Forelimb muscle (tissue), 1 donor: ENCODE measurements around the gene ZFPL1. TPM values are rescaled to one million over a fixed set of nuclear protein-coding genes. Genes with fewer than 3 reads are reported as not detected.

Experiments used
- DNase-seq: peaks from one replicate; pipeline ENCODE4 v3.0.0-alpha.2; 2013; ENCODE audit warnings: low read depth
- polyA plus RNA-seq: library from polyadenylated mRNA; unstranded; fragments of 120-200 nt; gene quantifications from one replicate; pipeline ENCODE4 v1.2.1, GENCODE V29; 2013; ENCODE audit not compliant: insufficient read length

The ZFPL1 gene
- polyA plus RNA-seq, 1 donor, result 21.0 TPM

- DNase-seq, result no peak
Measured at GRCh38 chr11:65059959-65060824, 23.8 kb upstream of the ZFPL1 start.

GRCh38 chr11:65060913-65061408 is 23.1 kb upstream of the ZFPL1 start:
- DNase-seq, result no peak

- no peak for DNase-seq
Measured at GRCh38 chr11:65063532-65063931, 20.5 kb upstream of the ZFPL1 start.

GRCh38 chr11:65064847-65065240 is 19.2 kb upstream of the ZFPL1 start:
- DNase-seq, result no peak

GRCh38 chr11:65065851-65066250 is 18.2 kb upstream of the ZFPL1 start:
- DNase-seq, result no peak

- DNase-seq, result no peak
Measured at GRCh38 chr11:65066315-65066714, 17.7 kb upstream of the ZFPL1 start.

GRCh38 chr11:65066805-65067291 is 17.2 kb upstream of the ZFPL1 start:
- DNase-seq, result no peak

GRCh38 chr11:65067446-65067845 is 16.6 kb upstream of the ZFPL1 start:
- no peak for DNase-seq

GRCh38 chr11:65069217-65069616 is 14.8 kb upstream of the ZFPL1 start:
- DNase-seq, result no peak

GRCh38 chr11:65071907-65072630 is 12.0 kb upstream of the ZFPL1 start:
- DNase-seq, result no peak

GRCh38 chr11:65072631-65072966 is 11.4 kb upstream of the ZFPL1 start:
- no peak for DNase-seq

- no peak for DNase-seq
Measured at GRCh38 chr11:65077451-65077850, 6.6 kb upstream of the ZFPL1 start.

- DNase-seq, result no peak
Measured at GRCh38 chr11:65078151-65078550, 5.9 kb upstream of the ZFPL1 start.

- DNase-seq, result no peak
Measured at GRCh38 chr11:65078786-65079342, 5.2 kb upstream of the ZFPL1 start.

- no peak for DNase-seq
Measured at GRCh38 chr11:65083134-65083833, 738 bp upstream of the ZFPL1 start.

- no peak for DNase-seq
Measured at GRCh38 chr11:65084598-65085375, 765 bp downstream of the ZFPL1 start.

- no peak for DNase-seq
Measured at GRCh38 chr11:65085446-65085845, 1.4 kb downstream of the ZFPL1 start.

GRCh38 chr11:65086809-65087208 is 2.8 kb downstream of the ZFPL1 start:
- no peak for DNase-seq

- no peak for DNase-seq
Measured at GRCh38 chr11:65087216-65087615, 3.2 kb downstream of the ZFPL1 start.

- no peak for DNase-seq
Measured at GRCh38 chr11:65087827-65088226, 3.8 kb downstream of the ZFPL1 start.

GRCh38 chr11:65089621-65090020 is 5.6 kb downstream of the ZFPL1 start:
- DNase-seq, result no peak
